ENCODE results near the gene UTP25.

UTP25 gene

DNA sequence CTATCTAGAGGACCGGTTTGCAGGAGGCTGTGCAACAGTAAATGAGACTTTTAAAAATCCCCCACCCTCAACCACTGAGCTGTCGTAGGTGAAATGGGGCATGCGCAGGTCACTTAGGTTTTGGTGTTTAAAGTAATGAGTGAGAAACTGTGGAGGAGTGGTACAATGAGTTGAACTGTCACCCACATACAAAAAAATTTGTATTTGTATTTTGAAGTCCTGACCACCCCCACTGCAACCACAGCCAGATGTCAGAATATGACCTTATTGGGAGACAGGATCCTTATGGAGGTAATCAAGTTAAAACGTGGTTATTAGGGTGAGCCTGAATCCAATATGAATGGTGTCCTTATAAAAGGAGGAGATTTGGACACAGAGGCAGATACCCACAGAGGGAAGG, 20.3 kb upstream of the UTP25 start:
- no peak for DNase-seq

DNA sequence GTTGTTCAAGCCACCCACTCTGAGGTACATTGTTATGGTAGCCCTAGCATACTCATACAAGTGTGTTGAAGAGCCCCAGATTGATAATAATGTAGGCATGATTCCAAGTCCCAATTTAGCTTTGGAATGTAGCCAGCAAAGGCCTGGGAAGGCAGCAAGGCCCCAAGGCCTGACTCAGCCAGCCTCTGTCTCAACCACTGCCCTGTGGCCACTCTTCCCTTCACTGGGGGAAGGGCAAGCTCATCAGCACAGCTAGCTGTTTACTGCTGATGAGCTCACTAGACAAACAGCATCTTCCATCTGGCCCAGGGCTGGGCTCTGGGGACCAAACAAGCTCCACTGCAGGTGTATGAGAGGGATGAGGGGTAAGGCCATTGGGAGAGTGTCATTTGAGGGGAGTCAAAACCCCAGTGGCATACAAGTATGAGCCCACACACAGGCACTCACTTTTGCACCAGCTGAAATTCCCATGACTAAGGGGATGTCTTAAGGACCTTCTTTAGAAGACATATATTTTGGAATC, 19.7 kb upstream of the UTP25 start:
- peak; percentile 56 for DNase-seq

DNA sequence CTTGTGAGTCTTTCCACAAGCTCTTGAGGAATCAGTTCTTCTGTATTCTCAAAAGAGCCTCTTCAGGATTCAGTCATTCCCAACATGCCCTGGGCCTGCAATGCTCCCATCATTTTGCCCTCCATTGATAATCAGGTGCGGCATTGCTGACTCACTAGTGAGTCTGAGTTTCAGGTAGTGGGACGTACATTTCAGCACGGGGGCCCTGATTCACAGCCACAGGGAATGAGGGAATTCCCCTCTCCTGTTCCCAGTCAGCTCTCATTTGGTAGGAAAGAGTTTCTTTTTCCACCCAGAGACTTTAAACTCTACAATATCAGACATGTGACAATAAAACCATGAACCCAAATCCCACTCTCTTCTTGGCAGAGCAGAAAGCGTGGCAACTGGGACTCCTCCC, 18.2 kb upstream of the UTP25 start:
- DNase-seq: no peak

DNA sequence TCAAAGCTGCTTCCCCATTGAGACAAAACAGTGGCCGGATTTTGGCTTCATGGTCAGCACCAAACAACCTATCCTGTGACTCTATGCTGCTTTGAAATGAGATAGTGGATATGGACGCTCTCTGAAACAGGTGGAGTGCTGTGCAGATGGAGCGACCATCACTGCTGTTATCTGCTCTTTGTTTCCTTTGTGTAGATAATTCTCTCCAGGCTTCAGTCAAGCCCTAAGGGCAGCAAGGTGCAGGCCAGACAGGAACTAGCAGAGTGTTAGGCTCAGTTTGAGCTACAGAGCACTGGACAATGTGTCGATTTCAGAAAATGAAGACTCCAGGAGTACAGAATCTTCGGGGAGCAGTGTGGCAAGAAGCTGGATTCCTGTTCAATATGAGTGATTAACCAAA, 17.0 kb upstream of the UTP25 start:
- no peak for DNase-seq

DNA sequence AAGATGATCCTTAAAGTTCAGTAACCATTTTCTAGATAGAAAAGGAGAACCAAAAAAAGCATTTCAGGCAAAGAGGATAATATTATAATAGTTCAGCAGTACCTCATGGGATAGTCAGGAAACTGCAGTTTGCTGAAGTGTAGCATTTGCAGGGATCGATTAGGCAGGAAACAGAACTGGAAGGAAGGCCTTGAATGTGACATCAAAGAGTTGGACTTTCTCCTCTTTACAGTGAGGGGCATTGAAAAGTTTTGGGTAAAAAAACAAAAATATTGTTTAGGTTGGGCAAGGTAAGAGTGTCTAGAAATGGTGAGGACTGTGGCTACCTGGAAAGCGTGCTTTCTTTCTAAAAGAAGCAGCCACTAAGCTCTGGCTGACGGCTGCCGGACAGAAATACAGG, 13.9 kb upstream of the UTP25 start:
- DNase-seq: no peak

DNA sequence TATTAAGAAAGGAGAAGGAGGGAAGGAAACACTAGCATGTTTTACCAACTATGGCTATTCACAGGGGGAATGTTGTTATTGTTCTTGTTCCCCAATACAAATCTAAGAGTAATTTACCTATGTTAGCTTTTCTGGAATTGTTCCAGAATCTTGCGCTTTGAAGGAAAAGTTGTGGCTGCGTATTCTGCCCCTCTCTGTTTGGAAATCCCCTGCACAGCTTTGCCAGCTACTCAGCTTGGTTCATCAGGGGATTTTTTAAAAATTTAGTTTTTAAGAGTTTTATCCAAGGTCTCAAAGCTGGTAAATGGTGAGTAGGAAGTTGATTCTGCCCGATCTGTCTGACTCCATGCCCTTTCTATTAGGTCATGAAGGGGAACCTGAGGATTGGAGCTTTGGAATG, 12.3 kb upstream of the UTP25 start:
- DNase-seq: no peak

DNA sequence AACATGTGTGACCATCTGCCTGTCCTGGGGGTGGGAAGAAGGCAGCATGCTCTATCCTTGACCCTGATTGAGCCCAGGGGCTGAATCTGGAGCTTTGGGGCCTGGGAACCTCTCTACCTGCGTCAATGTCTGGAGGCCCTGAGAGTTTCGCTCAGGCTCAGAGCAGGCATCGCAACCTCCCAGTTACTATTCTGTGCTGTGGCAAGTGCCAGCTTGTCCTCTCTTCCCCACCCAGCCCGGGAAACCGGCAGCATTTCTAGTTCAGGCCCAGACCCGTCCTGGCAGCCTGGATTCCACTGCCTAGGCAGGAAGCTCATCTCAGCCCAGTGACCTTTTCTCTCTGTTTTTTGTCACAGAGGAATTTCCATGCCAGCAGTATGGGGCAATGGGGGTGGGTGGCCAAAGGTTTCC, 11.8 kb upstream of the UTP25 start:
- DNase-seq: no peak

DNA sequence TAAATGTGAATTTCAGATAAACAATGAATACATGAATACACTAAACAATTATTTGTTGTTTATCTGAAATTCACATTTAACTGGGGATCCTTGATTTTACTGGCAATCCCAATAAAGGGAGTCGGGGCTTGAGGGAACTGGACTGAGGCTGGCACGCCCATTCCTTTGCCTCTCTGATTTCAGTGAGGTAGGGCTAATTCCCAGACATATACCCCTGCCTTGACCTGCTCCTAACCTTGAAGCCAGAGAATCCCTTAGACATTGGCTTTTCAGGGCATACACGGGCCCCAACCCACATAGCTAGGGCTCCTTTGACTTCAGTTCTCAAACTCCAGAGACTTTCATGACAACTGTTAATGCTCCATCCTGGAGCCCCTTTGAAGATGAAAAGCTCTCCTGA, 10.8 kb upstream of the UTP25 start:
- no peak for DNase-seq

DNA sequence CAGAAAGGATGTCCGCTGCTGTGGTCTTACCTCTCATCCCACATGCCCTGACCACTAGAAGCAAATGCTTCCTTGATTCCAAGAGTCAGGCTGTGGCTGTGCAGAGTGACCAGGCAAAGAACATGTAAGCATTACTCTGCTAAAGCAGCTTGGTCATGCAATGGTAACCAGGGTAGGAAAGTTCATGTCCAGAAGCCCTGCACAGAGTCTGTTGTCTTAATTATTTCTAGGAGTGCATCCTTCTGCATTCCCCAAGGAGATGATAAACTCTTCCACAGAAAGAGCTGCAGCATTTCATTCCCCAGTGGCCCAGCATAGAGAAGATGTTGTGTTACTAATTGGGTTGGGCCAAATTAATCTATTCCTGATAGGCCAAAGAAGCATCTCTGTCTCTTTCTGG, 10.1 kb upstream of the UTP25 start:
- no peak for DNase-seq

DNA sequence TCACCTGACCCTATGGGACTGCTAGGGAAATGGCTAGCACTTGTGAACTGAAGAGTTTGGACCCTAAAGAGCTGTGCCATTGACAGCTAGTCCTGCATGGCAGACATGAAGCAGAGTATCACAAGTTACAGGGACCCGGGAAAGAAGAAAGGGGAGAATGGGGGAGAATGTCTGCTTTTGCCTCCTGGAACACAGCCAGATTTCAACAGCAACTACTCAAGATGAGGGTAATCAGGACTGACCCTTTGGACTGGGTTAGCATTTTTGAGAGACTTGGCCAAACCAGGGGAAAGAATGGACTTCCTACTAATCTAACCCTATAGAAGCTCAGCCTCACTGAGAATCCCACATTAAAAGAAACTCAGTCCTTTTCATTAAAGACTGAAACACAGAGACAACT, 8.7 kb upstream of the UTP25 start:
- DNase-seq: no peak

DNA sequence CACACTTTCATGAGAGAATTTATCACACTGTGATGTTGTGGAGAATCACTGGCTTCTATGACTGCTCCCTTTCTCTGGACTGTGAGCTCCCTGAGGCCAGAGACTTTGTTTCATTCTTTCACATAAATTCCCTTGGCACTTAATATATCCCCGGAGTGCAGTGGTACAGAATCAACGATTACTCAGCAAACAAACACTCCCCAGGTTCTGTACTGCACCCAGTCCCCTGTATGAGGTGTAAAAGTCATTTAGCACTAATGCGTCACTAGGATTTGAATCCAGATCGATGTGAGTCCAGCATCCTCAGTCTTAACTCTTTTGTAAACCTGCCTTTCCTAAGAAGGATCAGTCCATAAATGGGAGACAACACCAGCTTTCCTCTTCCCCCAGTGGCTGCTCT, 6.8 kb upstream of the UTP25 start:
- no peak for DNase-seq

DNA sequence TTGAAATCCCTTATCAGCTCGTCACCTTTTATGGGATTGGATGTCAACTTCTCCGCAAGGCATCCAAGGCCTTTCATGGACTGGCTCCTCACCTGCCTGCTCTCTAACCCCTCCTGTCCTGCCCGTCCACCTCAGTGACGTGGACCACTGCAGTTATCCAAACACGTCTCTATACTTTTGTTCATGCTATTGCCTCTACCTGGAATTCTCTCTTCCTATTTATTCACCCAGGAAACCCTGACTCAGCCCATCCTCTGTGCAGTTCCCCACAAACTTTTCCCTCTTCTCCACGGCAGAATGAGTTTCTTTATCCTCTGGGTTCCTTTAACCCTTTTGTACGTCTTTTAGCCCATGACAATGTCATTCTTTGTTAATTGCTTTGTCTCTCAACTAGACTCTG, 5.1 kb upstream of the UTP25 start:
- no peak for DNase-seq

DNA sequence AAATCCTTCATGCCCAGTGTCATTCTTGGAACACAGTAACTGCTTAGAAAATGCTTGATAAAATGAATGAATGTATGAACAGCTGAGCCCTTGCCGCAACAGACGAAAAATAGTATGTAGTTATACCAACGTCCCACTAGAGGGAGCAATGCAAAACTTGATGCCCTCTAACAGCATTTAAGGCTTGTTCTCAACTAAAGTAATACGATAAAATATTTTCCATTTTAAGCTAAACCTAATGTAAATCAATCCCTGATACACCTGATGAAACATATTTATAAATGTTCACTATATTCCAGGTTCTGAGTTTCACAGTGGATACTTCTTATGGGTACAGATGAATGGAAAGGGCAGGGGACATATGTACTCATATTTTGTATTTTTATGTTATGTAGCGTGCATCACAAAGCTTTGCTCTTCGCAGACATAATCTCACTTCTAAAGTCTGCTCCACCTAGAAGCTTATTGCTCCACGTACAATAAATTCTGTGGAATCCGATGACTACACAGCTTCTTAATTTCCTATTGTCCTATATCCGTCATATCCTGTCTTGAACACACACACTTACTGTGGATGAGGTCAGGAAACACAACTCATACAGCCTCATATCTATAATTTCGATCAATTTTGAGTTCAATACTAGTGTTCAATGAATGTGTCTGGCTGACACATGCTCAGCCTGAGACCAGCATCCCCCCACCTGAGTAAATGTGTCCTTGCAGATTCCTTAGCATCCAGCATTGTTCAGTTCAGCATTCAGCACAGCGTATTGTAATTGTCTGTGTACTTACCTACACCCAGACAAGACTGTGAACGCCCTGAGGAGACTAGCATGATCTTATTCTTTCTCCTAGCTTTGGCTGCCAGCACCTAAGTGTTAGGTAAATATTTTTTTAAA, 4.4 kb upstream of the UTP25 start:
- DNase-seq: peak; percentile 44

DNA sequence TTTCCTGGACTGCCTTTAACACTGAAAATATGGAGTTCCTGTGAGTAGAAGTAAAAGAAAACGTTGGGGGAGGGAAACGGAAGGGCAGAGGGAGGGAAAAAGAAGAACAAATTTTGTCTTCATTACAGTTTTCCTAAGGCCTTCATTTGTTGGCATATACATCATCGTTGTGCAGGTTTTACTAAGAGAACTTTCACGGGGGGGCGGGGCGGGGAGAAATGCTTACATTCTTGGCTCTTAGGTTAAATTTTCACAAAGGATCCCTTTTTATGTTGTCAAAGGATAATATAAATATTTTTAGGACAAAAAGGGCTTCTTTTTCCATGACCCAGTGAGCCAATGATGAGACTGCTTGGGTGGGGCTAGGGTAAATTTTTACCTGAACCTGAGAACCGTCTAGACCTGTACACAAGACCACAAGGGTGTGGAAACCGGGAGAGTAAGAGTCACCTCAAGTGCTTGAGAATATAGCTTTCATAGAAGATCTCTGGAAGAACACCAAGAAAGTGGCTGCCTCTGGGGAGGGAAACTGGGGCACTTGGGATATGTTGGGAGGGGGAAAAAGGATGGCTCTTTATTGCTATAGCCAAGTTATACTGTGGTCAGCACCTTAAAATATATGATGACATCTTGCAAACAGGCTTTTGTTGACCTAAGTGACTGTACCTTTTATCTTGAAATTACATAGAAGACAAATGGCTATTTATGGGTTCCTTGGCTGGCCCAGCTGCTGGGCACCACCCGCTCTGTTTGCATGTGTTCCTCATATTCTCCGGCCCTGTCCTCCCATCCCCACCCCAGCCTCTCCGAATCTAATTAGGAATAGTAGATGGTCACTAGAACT, 2.0 kb upstream of the UTP25 start:
- no peak for DNase-seq

DNA sequence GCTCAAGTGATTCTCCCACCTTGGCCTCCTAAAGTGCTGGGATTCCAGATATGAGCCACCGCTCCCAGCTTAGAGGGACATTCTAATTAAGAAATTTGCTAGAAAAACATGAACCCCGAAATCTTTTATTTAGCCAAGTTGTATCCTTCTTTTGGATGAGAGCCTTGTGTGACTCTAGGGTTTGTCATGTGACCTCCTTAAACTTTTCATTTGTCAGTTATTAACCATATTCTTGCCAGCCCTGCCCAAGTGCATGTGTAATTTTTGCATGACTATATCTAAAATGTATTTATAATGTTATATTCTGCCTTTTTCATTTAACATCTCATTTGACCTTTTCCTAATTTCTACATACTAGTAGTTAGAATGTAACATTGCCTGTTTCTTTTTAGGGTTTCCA, 1.9 kb downstream of the UTP25 start:
- no peak for DNase-seq

DNA sequence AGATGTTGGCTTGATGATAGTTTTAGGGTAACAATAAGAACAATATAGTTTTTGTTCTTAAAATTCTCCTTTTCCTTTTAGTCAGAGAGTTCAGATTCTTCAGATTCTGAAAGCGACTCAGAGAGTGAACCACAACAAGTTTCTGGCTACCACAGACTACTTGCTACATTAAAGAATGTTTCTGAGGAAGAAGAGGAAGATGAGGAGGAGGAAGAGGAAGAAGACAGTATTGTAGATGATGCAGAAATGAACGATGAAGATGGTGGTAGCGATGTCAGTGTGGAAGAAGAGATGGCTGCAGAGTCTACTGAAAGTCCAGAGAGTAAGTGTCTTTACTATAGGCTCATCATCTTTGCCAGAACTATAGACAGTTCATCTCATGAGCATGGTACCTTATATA, 3.0 kb downstream of the UTP25 start:
- no peak for DNase-seq

DNA sequence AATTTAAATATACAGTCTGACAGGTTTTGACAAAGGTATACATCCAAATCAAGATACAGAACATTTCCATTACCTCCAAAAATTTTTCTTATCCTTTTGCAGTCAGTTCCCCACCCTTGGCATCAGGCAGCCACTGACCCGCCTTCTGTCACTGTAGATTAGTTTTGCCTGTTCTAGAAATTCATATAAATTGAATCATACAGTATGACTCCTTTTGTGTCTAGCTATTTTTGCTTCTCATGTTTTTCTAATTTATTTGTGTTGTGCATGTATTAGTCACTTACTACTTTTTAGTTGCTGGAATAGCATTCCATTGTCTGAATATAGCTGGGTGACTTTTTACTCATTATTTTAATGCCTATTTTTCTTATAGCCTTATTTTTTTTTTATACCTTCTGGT, 3.8 kb downstream of the UTP25 start:
- DNase-seq: no peak

DNA sequence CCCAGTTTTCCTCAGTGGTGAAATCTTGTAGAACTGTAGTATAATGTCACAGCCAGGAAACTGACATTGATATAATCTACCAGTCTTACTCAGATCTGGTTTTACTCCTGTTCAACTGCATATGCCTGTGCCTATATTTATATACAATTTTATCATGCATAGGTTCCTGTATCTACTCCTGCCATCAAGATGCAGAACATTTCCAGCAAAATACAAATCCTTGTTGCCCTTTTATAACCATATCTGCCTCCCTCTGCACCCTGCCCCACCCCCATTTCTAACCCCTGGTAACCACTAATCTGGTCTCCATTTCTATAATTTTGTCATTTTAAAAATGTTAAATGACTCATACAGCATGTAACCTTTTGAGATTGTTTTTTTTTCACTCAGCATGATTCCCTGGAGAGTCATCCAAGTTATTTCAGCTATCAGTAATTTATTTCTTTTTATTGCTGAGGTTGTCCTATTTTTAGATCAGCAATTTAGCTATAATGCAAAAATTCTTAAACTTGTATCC, 8.1 kb downstream of the UTP25 start:
- DNase-seq: no peak

DNA sequence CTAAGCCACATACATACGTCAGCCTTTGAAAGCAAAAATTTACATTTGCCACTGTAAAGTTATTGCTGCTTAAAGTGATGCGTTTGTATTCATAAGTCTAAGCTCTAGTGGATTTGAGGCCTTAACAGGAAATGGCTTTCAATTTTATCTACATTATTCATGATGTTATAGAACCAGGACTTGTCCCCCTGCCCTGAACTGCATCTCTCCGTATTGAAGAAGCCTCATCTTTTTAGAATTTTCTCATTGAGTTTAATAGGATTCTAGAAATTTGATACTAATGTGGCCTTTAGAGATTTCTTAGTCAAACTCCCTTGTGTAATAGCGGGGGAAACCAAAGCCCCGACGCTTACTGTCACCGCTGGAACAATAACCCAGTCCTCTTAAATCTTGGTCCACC, 9.9 kb downstream of the UTP25 start:
- DNase-seq: no peak

DNA sequence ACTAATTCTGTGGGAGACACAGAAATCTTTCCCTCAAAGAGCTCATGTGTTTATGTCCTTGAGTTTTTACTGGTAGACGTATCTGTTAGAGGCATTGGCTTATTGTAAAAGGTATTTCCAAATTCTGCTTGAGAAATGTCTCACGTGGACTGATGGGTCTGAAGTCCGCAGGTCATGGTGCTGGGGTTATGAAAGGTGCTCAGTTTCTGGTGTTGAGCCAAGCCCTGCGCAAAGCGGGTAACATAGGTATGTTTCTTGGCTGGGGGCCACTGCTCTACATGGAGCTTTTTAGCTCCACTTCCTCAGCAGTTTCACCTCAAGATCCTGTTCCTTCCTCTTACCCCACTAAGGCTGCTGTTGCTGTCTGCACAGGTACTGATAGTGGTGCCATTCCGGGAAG, 10.8 kb downstream of the UTP25 start:
- DNase-seq: no peak

DNA sequence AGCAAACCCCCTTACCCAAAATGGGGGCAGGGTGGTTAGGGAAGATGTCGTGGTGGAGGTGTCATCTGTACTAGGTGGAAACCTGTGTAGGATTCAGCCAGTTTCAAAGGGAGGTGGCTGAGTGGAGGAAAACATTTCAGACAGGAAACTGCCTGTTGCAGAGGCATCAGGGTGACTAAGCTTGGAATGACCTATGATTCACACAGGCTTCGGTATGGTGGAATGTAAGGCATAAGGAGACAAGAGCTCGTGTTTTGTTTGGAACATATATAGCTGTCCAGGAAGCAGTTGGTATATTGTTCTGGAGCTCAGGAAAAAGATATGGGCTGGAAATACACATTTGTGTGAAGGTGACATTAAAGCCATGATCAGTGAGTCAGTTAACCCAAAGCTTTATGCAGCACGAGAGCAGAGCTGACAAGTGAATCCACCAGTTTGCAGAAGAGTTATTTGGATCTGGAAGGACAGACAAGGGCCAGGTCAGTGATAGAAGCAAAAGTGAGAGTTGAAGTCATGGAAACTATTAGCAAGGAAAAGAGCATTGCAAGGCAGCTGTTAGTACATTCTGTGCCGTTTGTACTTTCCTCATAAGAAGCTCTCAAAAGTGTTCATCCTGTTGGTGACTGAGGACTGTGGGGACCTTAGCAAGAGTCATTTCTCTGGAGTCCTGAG, 12.2 kb downstream of the UTP25 start:
- DNase-seq: no peak

DNA sequence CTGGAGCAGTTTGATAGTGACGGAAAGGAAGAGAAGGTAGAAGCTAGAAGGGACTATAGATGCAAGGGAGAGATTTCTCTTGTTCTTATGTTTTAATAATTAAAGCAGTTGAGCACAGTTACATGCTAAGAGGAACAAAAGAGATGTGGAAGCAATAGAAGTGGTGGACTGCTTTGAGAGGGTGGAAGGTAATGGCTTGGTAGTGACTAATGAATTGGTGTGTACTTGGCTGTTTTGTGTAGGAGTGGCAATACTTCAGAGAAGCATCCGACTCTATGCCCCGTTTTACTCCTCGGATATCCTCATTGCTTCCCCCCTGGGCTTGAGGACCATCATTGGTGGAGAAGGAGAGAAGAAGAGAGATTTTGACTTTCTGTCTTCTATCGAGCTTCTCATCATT, 12.8 kb downstream of the UTP25 start:
- DNase-seq: no peak

DNA sequence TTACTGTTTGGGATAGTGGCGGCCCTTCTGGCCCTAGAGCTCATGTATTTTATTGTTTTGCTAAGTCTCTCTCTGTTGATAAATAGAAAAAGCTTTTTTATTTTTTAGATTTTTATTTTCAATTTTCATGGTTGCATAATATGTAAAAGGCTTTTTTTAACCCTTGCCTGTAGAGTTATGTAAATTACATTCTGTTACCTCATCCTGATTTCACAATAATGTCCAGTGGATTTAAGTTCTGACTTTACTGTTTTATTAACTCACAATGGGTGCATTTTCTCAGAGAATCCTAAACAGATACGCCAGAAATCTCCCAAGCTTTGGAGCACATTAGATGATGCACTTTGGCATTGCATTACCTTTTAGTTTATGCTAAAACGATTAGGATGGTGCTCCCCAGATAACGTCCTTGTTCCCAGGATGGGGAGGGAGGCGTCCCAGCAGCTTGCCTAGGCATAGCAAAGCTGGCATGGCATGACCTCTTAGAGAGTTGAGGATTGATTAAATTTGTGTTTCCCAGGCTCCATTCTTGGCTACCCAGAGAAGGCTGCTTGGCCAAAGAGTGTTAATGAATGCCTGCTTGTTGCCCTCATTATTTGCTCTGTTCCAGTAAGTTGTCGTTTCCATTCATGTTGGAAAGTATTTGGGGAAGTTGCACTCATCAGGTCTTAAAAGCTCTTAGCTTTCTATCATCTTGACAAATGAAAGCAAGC, 17.1 kb downstream of the UTP25 start:
- DNase-seq: peak; percentile 52
